BE2C (cell line): ENCODE data around the gene TEX47.
A peak's percentile ranks its signal among the peaks of the same experiment; 100 is the strongest.

Experiments
- DNase-seq: peaks from one replicate; pipeline ENCODE4 v3.0.0-alpha.2; 2020
- H3K27me3 ChIP-seq: fragments of 250-450 bp; sonication (Bioruptor Pico); 2 replicates; pipeline ENCODE4 v1.5.1; 2020; ENCODE audit warnings: mild to moderate bottlenecking
- H3K36me3 ChIP-seq: fragments of 250-450 bp; sonication (Bioruptor Pico); 2 replicates; pipeline ENCODE4 v1.5.1; 2020; ENCODE audit warnings: mild to moderate bottlenecking
- H3K4me1 ChIP-seq: fragments of 250-450 bp; sonication (Bioruptor Pico); 2 replicates; pipeline ENCODE4 v1.5.1; 2020
- H3K4me3 ChIP-seq: 2 replicates; pipeline ENCODE4 v1.5.1; 2011; ENCODE audit warnings: low read depth, low read length
- H3K9me3 ChIP-seq: fragments of 250-450 bp; sonication (Bioruptor Pico); 2 replicates; pipeline ENCODE4 v1.5.1; 2020
- CTCF ChIP-seq: IDR thresholded peaks from 2 replicates; pipeline ENCODE4 v1.5.1; 2012; ENCODE audit warnings: mild to moderate bottlenecking, low read depth, low read length

The TEX47 gene

GRCh38 chr7:88775838-88776237, 19.7 kb downstream of the TEX47 start:
- H3K9me3 ChIP-seq: no peaks in the 10 kb centered on the region
- H3K27me3 ChIP-seq: no peaks in the 10 kb centered on the region
- TF ChIP-seq CTCF: no peak
- no peak for DNase-seq
- no peak overlapping the region for H3K4me3 ChIP-seq
- no peaks in the 10 kb centered on the region for H3K4me1 ChIP-seq
- H3K36me3 ChIP-seq: no peaks in the 10 kb centered on the region

- no peaks in the 10 kb centered on the region for H3K27me3 ChIP-seq
- H3K4me1 ChIP-seq: no peaks in the 10 kb centered on the region
- H3K4me3 ChIP-seq: no peak overlapping the region
- H3K36me3 ChIP-seq: no peaks in the 10 kb centered on the region
- TF ChIP-seq CTCF: no peak
- DNase-seq: no peak
- H3K9me3 ChIP-seq: no peaks in the 10 kb centered on the region
Measured at GRCh38 chr7:88772776-88773175, 22.8 kb downstream of the TEX47 start.

- TF ChIP-seq CTCF: no peak
- Histone ChIP-seq H3K4me3 (no peak overlapping the region), H3K4me1 (no peaks in the 10 kb centered on the region), H3K27me3 (no peaks in the 10 kb centered on the region), H3K36me3 (no peaks in the 10 kb centered on the region), H3K9me3 (no peaks in the 10 kb centered on the region)
- no peak for DNase-seq
Measured at GRCh38 chr7:88771417-88771816, 24.1 kb downstream of the TEX47 start.

- Histone ChIP-seq H3K4me1 (no peaks in the 10 kb centered on the region), H3K36me3 (no peaks in the 10 kb centered on the region), H3K9me3 (no peaks in the 10 kb centered on the region), H3K27me3 (peaks cover 36% of the 10 kb centered on the region), H3K4me3 (no peak overlapping the region)
- no peak for DNase-seq
- TF ChIP-seq CTCF: no peak
Measured at GRCh38 chr7:88761779-88762178, 33.8 kb downstream of the TEX47 start.

- H3K36me3 ChIP-seq: no peaks in the 10 kb centered on the region
- TF ChIP-seq CTCF: no peak
- H3K9me3 ChIP-seq: no peaks in the 10 kb centered on the region
- H3K4me1 ChIP-seq: no peaks in the 10 kb centered on the region
- no peak overlapping the region for H3K4me3 ChIP-seq
- no peak for DNase-seq
- peaks cover 37% of the 10 kb centered on the region for H3K27me3 ChIP-seq
Measured at GRCh38 chr7:88760136-88760515, 35.4 kb downstream of the TEX47 start.

- Histone ChIP-seq H3K27me3 (peaks cover 37% of the 10 kb centered on the region), H3K4me1 (no peaks in the 10 kb centered on the region), H3K36me3 (no peaks in the 10 kb centered on the region), H3K4me3 (no peak within 1 kb of the TSS), H3K9me3 (no peaks in the 10 kb centered on the region)
- TF ChIP-seq CTCF: no peak
- peak; percentile 34 for DNase-seq
Measured at GRCh38 chr7:88759230-88760135, 36.1 kb downstream of the TEX47 start, which contains the start of gene ZNF804B. ZNF804B (plus strand) TSS chr7:88759700; CDS start chr7:88759977, 277 bp downstream.
